Non-pigmented ciliary epithelial cell (primary cell): ENCODE results near the gene KCNK10.

ENCODE experiments used
- DNase-seq: peaks from one replicate; pipeline ENCODE4 v3.0.0-alpha.2; 2010; ENCODE audit warnings: low read depth

Gene KCNK10

GRCh38 chr14:88323086-88323522, at the start of gene KCNK10:
Gene KCNK10 (minus strand): TSS chr14:88323269. CDS start chr14:88322798, 471 bp downstream.
- no peak for DNase-seq

GRCh38 chr14:88369496-88369895, 46.4 kb upstream of the KCNK10 start:
- DNase-seq: no peak

GRCh38 chr14:88364710-88365413, 41.8 kb upstream of the KCNK10 start:
- DNase-seq: no peak

GRCh38 chr14:88363644-88364043, 40.6 kb upstream of the KCNK10 start:
- no peak for DNase-seq

GRCh38 chr14:88359500-88359899, 36.4 kb upstream of the KCNK10 start:
- DNase-seq: no peak

GRCh38 chr14:88354358-88354757, 31.3 kb upstream of the KCNK10 start:
- DNase-seq: no peak

GRCh38 chr14:88352698-88353097, 29.6 kb upstream of the KCNK10 start:
- no peak for DNase-seq

GRCh38 chr14:88351966-88352691, 29.1 kb upstream of the KCNK10 start:
- DNase-seq: no peak

GRCh38 chr14:88348546-88348945, 25.5 kb upstream of the KCNK10 start:
- DNase-seq: no peak

GRCh38 chr14:88346048-88346639, 23.1 kb upstream of the KCNK10 start:
- DNase-seq: no peak

GRCh38 chr14:88342980-88343379, 19.9 kb upstream of the KCNK10 start:
- DNase-seq: no peak

GRCh38 chr14:88340357-88340756, 17.3 kb upstream of the KCNK10 start:
- DNase-seq: no peak

GRCh38 chr14:88333036-88333435, 10.0 kb upstream of the KCNK10 start:
- no peak for DNase-seq

GRCh38 chr14:88327497-88327896, 4.4 kb upstream of the KCNK10 start:
- DNase-seq: no peak

GRCh38 chr14:88326352-88327103, 3.5 kb upstream of the KCNK10 start:
- no peak for DNase-seq

GRCh38 chr14:88325883-88326282, 2.8 kb upstream of the KCNK10 start:
- no peak for DNase-seq

GRCh38 chr14:88324930-88325329, 1.9 kb upstream of the KCNK10 start:
- no peak for DNase-seq

- no peak for DNase-seq
Measured at GRCh38 chr14:88324491-88324890, 1.4 kb upstream of the KCNK10 start.

- DNase-seq: no peak
Measured at GRCh38 chr14:88323523-88324199, 592 bp upstream of the KCNK10 start.

GRCh38 chr14:88322504-88323085, 474 bp downstream of the KCNK10 start:
- no peak for DNase-seq

GRCh38 chr14:88321692-88322503, 1.2 kb downstream of the KCNK10 start:
- DNase-seq: no peak
